ENCODE data around the gene KCNMB4.

DNA sequence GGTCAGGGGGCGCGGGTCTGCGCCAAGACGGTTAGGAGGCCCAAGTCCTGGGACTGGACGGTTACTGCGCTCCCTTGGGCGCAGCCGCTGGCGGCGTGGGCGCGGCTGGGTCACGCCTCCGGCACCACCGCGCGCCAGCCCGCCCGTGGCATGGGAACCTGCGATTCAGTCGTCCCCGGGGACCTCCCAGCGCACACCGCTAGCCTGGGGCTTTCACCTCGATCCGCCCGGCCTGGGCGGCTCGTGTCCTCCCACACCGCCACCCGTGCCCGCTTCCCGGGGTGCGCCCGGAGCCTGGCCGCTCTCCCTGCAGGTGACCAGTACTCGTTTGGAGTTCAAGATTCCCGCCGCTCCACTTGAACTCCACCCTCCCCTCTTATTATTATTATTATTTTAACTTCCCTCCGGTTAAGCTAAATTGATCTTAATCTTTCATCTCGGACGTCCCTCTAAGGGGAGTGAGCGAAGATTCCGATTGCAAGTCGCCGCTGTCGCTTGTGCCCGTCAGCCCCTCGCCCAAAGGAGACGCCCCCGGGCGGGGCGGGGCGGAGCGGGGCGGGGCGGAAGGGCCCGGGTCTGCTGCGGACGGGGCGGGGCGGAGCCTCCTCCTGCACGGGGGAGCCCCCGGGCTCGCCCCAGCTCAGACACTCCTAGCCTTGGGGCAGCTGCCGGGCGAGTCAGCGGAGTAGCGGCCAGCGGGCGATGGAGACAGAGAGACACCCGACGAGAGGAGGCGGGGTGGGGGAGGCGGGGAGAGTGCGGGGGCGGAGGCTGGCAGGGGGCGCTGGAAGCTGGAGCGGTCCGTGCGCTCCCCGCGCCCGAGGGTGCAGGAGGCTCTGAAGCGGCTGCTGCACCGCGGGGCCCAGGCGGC is at the start of gene KCNMB4:
- TF ChIP-seq CHD2 (IDR thresholded peaks at IDR 0.05; ENCODE audit: low read length, partially characterized antibody) (no peak), EP300 (IDR thresholded peaks at IDR 0.05; ENCODE audit: borderline replicate concordance in 1 of 2, low read depth in 1 of 2, low read length in 1 of 2) (no peak), FOXJ3 (CRISPR knock-in tag; IDR thresholded peaks at IDR 0.05) (no peak)
